Fibroblast of mammary gland (primary cell): Measurements from ENCODE around the gene CAMKK1.

Experiments
- DNase-seq: peaks from one replicate; pipeline ENCODE4 v3.0.0-alpha.2; 2010; ENCODE audit warnings: low read depth
- H3K4me3 ChIP-seq: 2 replicates; pipeline ENCODE4 v1.5.1; 2011; ENCODE audit warnings: low read depth, mild to moderate bottlenecking, low read length, moderate library complexity; ENCODE audit not compliant: control insufficient read depth
- CTCF ChIP-seq: conservative IDR thresholded peaks from 2 replicates; pipeline ENCODE4 v1.5.1; 2011; ENCODE audit warnings: low read depth, low read length, inconsistent platforms; ENCODE audit not compliant: control insufficient read depth, insufficient read depth

Gene CAMKK1

GRCh38 chr17:3882276-3882675 is 10.6 kb downstream of the CAMKK1 start:
- no peak overlapping the region for H3K4me3 ChIP-seq
- DNase-seq, result no peak
- TF ChIP-seq CTCF, result no peak

- H3K4me3 ChIP-seq, result no peak overlapping the region
- no peak for TF ChIP-seq CTCF
- DNase-seq, result no peak
These were observed 11.9 kb downstream of the CAMKK1 start for GRCh38 chr17:3880983-3881382.

GRCh38 chr17:3879591-3880417 is 13.0 kb downstream of the CAMKK1 start:
- no peak for DNase-seq
- no peak overlapping the region for H3K4me3 ChIP-seq
- TF ChIP-seq CTCF, result no peak

- DNase-seq, result peak; percentile 74
- no peak overlapping the region for H3K4me3 ChIP-seq
- no peak for TF ChIP-seq CTCF
These were observed 13.7 kb downstream of the CAMKK1 start for GRCh38 chr17:3879186-3879585.

GRCh38 chr17:3877220-3877619 is 15.6 kb downstream of the CAMKK1 start:
- no peak for DNase-seq
- no peak for TF ChIP-seq CTCF
- no peak overlapping the region for H3K4me3 ChIP-seq

- no peak for DNase-seq
- H3K4me3 ChIP-seq, result no peak overlapping the region
- no peak for TF ChIP-seq CTCF
These were observed 17.5 kb downstream of the CAMKK1 start for GRCh38 chr17:3875317-3875716.
